A549 (cell line): Measurements from ENCODE around the gene PPP2R5C. TPM values are rescaled to one million over a fixed set of nuclear protein-coding genes. Genes with fewer than 3 reads are reported as not detected.
"Not testable (repeated sequence)": the region's sequence is repeated elsewhere in the genome, so short reads cannot be mapped to it uniquely, and the experiment has no call there.

Source experiments
- ATAC-seq, 2 experiments: fragments of 200-7000 bp in 1 of 2; fragments of >200 bp in 1 of 2; cut with Nextera tagmentation in 1 of 2; cut with Tn5 transposase in 1 of 2; 3 replicates each; pipeline versions ENCODE4 v1.8.0 to v1.9.1; 2018 to 2020; ENCODE audit warnings: mild to moderate bottlenecking in 1 of 2, moderate library complexity in 1 of 2
- CTCF ChIA-PET: fragments of 300-600 bp; sonication (Branson Sonifier 250); formaldehyde crosslinking; extraction: SDS; loops from one replicate; lab custom pipeline; 2021; ENCODE audit warnings: antibody characterized with exemption, inconsistent platforms; lab: Yijun Ruan, JAX
- POLR2A ChIA-PET: fragments of 350-600 bp; formaldehyde crosslinking; extraction: SDS; loops from one replicate; lab custom pipeline; 2021; ENCODE audit warnings: antibody characterized with exemption, inconsistent platforms; lab: Yijun Ruan, JAX
- DNase-seq, 2 experiments: peaks; one replicate each; pipeline versions ENCODE4 v3.0.0 to v3.0.0-alpha.2; 2011 to 2016; ENCODE audit warnings: low read depth in 1 of 2, low spot score in 1 of 2
- FAIRE-seq: peaks from 2 replicates; lab custom pipeline; 2011; peaks lifted over from hg19 to GRCh38; lab: Jason Lieb, UNC
- H3K27ac ChIP-seq, 2 experiments: fragments of >200 bp; sonication (Bioruptor Twin); formaldehyde crosslinking; 3 replicates each; pipeline ENCODE4 v1.5.1; 2016 to 2017
- H3K4me1 ChIP-seq: fragments of >200 bp; sonication (Bioruptor Twin); formaldehyde crosslinking; 3 replicates; pipeline ENCODE4 v1.6.1; 2016
- H3K4me2 ChIP-seq: fragments of >200 bp; sonication (Bioruptor Twin); formaldehyde crosslinking; 3 replicates; pipeline ENCODE4 v1.6.1; 2016
- H3K4me3 ChIP-seq: fragments of >200 bp; sonication (Bioruptor Twin); formaldehyde crosslinking; 3 replicates; pipeline ENCODE4 v1.5.1; 2016
- H3K9me3 ChIP-seq: fragments of >200 bp; sonication (Bioruptor Twin); formaldehyde crosslinking; 3 replicates; pipeline ENCODE4 v1.6.1; 2016
- BHLHE40 ChIP-seq: IDR thresholded peaks from 2 replicates; pipeline ENCODE4 v1.6.1; 2012; ENCODE audit warnings: low read depth, low read length, inconsistent platforms
- CBX8 ChIP-seq: fragments of 200-600 bp; sonication (generic); IDR thresholded peaks from 2 replicates; pipeline ENCODE4 v1.6.1; 2016
- CEBPB ChIP-seq, 2 experiments: fragments of >200 bp in 1 of 2; sonication (Bioruptor Twin) in 1 of 2; formaldehyde crosslinking in 1 of 2; IDR thresholded peaks; 2 replicates each; pipeline ENCODE4 v1.6.1; 2012 to 2016
- EHMT2 ChIP-seq: fragments of 200-600 bp; sonication (generic); IDR thresholded peaks from 2 replicates; pipeline ENCODE4 v1.6.1; 2016; ENCODE audit warnings: antibody characterized with exemption, low read depth, mild to moderate bottlenecking, moderate library complexity
- ELK1 ChIP-seq: fragments of 150-350 bp; IDR thresholded peaks from 2 replicates; pipeline ENCODE4 v1.6.1; 2014; ENCODE audit warnings: low read depth, mild to moderate bottlenecking, low read length
- FOXS1 ChIP-seq: fragments of 250-450 bp; sonication (Bioruptor Pico); IDR thresholded peaks from 2 replicates; pipeline ENCODE4 v1.5.0; 2020; ENCODE audit warnings: mild to moderate bottlenecking, moderate library complexity
- HOXA7 ChIP-seq: fragments of 250-450 bp; sonication (Bioruptor Pico); IDR thresholded peaks from 2 replicates; pipeline ENCODE4 v1.5.0; 2020; ENCODE audit warnings: mild to moderate bottlenecking, moderate library complexity
- JUN ChIP-seq, 2 experiments: fragments of >200 bp; sonication (Bioruptor Twin); formaldehyde crosslinking; IDR thresholded peaks; 2 replicates in 1 of 2; 3 replicates in 1 of 2; pipeline ENCODE4 v1.6.1; 2016 to 2017
- KDM1A ChIP-seq: fragments of 200-600 bp; sonication (generic); IDR thresholded peaks from 2 replicates; pipeline ENCODE4 v1.6.1; 2016; ENCODE audit warnings: low read depth, mild to moderate bottlenecking
- KDM5A ChIP-seq: fragments of 200-600 bp; sonication (generic); IDR thresholded peaks from 2 replicates; pipeline ENCODE4 v1.6.1; 2016; ENCODE audit warnings: antibody characterized with exemption, mild to moderate bottlenecking
- MAFK ChIP-seq: fragments of 450-650 bp; IDR thresholded peaks from 2 replicates; pipeline ENCODE4 v1.6.1; 2014; ENCODE audit not compliant: partially characterized antibody
- NFE2L2 ChIP-seq: fragments of 150-350 bp; conservative IDR thresholded peaks from 2 replicates; pipeline ENCODE4 v1.6.1; 2014; ENCODE audit warnings: low read length
- RARB ChIP-seq: fragments of 250-450 bp; sonication (Bioruptor Pico); IDR thresholded peaks from 2 replicates; pipeline ENCODE4 v1.8.0; 2021; ENCODE audit warnings: mild to moderate bottlenecking, moderate library complexity
- SREBF2 ChIP-seq: fragments of 450-650 bp; IDR thresholded peaks from 2 replicates; pipeline ENCODE4 v1.6.1; 2014; ENCODE audit warnings: mild to moderate bottlenecking, moderate library complexity
- USF2 ChIP-seq: fragments of 450-650 bp; IDR thresholded peaks from 2 replicates; pipeline ENCODE4 v1.6.1; 2014; ENCODE audit warnings: antibody characterized with exemption
- ZC3H11A ChIP-seq: fragments of 450-650 bp; IDR thresholded peaks from 2 replicates; pipeline ENCODE4 v1.6.1; 2014; ENCODE audit warnings: antibody characterized with exemption, mild to moderate bottlenecking
- ZNF302 ChIP-seq: fragments of 250-450 bp; sonication (Bioruptor Pico); IDR thresholded peaks from 2 replicates; pipeline ENCODE4 v1.9.0; 2021; ENCODE audit warnings: inconsistent platforms, mild to moderate bottlenecking, moderate library complexity
- WGBS: methylation state at CpG from one replicate; pipeline ENCODE4 v1.1.6; 2017; ENCODE audit errors: missing lambda C conversion rate; 5-methylcytosine and 5-hydroxymethylcytosine counted together
- polyA plus RNA-seq, 4 experiments: library from polyadenylated mRNA; depleted of rRNA in 3 of 4; stranded (reverse); fragments of >200 nt; fragmentation: RNase III in 1 of 4; extraction: RNeasy Plus Mini Kit Qiagen cat#74134 plus additional on column Dnase treatment in 1 of 4; gene quantifications; 2 replicates in 3 of 4; 3 replicates in 1 of 4; pipeline ENCODE4 v1.2.3, GENCODE V29; 2011 to 2017
- TF ChIP-seq, protein P1 (sequence below): fragments of 250-450 bp; sonication (Bioruptor Pico); IDR thresholded peaks from 2 replicates; pipeline ENCODE4 v1.5.0; 2021; ENCODE audit warnings: mild to moderate bottlenecking, moderate library complexity, borderline replicate concordance
- TF ChIP-seq, protein P2 (sequence below): IDR thresholded peaks from 2 replicates; pipeline ENCODE4 v1.6.1; 2012

PPP2R5C gene
- polyA plus RNA-seq, 2 of the 4 experiments (the other 2 are of a cell fraction): 74.8 to 150 TPM

DNA sequence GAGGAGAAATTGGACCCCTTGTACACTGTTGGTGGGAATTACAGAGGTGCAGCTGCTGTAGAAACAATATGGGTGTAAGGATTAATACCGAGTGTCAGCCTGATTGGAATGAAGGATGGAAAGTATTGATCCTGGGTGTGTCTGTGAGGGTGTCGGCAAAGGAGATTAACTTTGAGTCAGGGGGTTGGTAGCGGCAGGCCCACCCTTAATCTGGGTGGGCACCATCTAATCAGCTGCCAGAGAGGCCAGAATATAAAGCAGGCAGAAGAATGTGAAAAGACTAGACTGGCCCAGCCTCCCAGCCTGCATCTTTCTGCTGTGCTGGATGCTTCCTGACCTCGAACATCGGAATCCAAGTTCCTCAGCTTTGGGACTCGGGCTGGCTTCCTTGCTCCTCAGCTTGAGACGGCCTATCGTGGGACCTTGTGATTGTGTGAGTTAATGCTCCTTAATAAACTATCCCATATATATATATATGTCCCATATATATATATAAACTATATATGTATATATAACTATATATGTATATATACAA lies 38.4 kb upstream of the PPP2R5C start:
- ATAC-seq: no peak
- H3K27ac ChIP-seq: no peak overlapping the region
- 82% methylated on average over 8 of the region's 8 CpGs for WGBS
- H3K9me3 ChIP-seq: no peaks in the 10 kb centered on the region
- CTCF ChIA-PET: interaction anchor here (1.8 to 8.5 kb wide), 2 partner anchors 8 to 17 kb away, joined by 7 to 64 read pairs; no protein-coding TSS in a partner anchor
- POLR2A ChIA-PET: no interaction called here
- H3K4me3 ChIP-seq: no peak overlapping the region
- H3K4me2 ChIP-seq: no peak overlapping the region
- no peaks in the 10 kb centered on the region for H3K4me1 ChIP-seq
- TF ChIP-seq NFE2L2 (no peak), ELK1 (no peak), FOXS1 (CRISPR knock-in tag) (no peak), ZNF302 (CRISPR knock-in tag) (no peak), KDM5A (no peak), KDM1A (no peak), MAFK (no peak), SREBF2 (no peak), CEBPB (IDR thresholded peaks at IDR 0.05) (no peak), BHLHE40 (no peak), JUN (IDR thresholded peaks at IDR 0.05) (no peak), CBX8 (no peak), ZC3H11A (no peak), RARB (CRISPR knock-in tag) (no peak), USF2 (no peak), EHMT2 (no peak)
- TF ChIP-seq, protein P1, sequence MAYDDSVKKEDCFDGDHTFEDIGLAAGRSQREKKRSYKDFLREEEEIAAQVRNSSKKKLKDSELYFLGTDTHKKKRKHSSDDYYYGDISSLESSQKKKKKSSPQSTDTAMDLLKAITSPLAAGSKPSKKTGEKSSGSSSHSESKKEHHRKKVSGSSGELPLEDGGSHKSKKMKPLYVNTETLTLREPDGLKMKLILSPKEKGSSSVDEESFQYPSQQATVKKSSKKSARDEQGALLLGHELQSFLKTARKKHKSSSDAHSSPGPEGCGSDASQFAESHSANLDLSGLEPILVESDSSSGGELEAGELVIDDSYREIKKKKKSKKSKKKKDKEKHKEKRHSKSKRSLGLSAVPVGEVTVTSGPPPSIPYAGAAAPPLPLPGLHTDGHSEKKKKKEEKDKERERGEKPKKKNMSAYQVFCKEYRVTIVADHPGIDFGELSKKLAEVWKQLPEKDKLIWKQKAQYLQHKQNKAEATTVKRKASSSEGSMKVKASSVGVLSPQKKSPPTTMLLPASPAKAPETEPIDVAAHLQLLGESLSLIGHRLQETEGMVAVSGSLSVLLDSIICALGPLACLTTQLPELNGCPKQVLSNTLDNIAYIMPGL (CRISPR knock-in tag): no peak
- FAIRE-seq: no peak
- DNase-seq: no peak

GRCh38 chr14:101725652-101726051 lies 35.9 kb upstream of the PPP2R5C start:
- not testable (repeated sequence) for H3K9me3 ChIP-seq, FAIRE-seq, H3K4me1 ChIP-seq, ATAC-seq, H3K4me2 ChIP-seq, DNase-seq, H3K27ac ChIP-seq, H3K4me3 ChIP-seq
- CTCF ChIA-PET: interaction anchor here (0.6 to 1.7 kb wide), 5 partner anchors 10 to 1996 kb away, joined by 3 to 10 read pairs (median 3); no protein-coding TSS in a partner anchor
- WGBS: 82% methylated on average over 7 of the region's 7 CpGs
- POLR2A ChIA-PET: interaction anchor here (0.7 kb wide), 1 partner anchor 153 kb away, joined by 3 read pairs; no protein-coding TSS in a partner anchor

- TF ChIP-seq, protein P2, sequence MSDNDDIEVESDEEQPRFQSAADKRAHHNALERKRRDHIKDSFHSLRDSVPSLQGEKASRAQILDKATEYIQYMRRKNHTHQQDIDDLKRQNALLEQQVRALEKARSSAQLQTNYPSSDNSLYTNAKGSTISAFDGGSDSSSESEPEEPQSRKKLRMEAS: no peak
- no peak for TF ChIP-seq HOXA7 (CRISPR knock-in tag)
- no peak overlapping the region for H3K27ac ChIP-seq
- peaks cover 9% of the 10 kb centered on the region for H3K4me1 ChIP-seq
- no peak overlapping the region for H3K4me3 ChIP-seq
- POLR2A ChIA-PET: interaction anchor here (0.7 kb wide), 1 partner anchor 152 kb away, joined by 3 read pairs; no protein-coding TSS in a partner anchor
- DNase-seq (no peak), FAIRE-seq (no peak), ATAC-seq (no peak)
- no peak overlapping the region for H3K4me2 ChIP-seq
- CTCF ChIA-PET: interaction anchor here (0.6 to 1.7 kb wide), 6 partner anchors 9 to 1996 kb away, joined by 3 to 10 read pairs (median 3); no protein-coding TSS in a partner anchor
- H3K9me3 ChIP-seq: no peaks in the 10 kb centered on the region
- 74% methylated on average over 14 of the region's 14 CpGs for WGBS
These were observed 35.1 kb upstream of the PPP2R5C start for GRCh38 chr14:101726295-101726953.
